ENCODE data around the gene AJM1.
"Not testable (repeated sequence)": the region's sequence is repeated elsewhere in the genome, so short reads cannot be mapped to it uniquely, and the experiment has no call there.

AJM1 gene

DNA sequence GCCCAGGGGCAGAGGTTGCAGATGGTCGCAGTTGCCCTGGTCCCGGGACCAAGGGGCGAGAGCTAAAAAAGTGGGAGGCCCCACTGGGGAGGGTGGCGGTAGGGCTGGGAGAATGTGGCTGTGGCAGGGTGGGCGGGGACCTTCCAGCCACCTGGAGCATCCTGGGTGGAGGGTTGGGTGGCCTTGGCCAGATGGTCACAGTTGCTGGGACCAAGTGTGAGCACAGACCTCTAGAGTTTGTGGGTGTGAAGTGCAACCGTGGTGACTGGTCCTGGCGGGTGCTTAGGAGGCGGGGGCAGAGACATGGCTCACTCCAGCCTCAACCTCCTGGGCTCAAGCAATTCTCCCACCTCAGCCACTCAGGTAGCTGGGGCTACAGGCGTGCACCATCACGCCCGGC lies 38.4 kb downstream of the AJM1 start:
- DNase-seq (ENCODE audit: low spot score) = no peak

DNA sequence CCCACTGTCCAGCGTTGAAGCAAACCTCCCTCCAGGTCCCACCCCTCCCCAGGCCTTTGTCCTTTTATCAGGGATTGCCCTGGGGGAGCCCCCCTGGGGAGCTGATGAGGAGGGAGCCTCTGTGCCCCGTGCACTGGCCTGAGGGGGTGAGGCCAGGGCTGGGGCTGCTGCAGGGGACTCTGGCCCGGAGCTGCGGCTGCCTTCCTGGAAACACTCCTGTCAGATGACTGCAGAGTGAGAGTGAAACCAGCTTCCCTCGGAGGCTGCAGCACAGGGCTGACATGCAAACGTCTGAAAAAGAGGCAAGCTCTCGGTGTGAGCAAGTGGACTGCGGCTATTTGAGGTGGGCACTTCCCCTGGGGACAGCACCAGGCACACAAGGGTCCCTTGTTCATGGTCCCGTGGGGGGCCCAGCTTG lies 39.4 kb downstream of the AJM1 start:
- DNase-seq (ENCODE audit: low spot score) = peak; percentile 57

DNA sequence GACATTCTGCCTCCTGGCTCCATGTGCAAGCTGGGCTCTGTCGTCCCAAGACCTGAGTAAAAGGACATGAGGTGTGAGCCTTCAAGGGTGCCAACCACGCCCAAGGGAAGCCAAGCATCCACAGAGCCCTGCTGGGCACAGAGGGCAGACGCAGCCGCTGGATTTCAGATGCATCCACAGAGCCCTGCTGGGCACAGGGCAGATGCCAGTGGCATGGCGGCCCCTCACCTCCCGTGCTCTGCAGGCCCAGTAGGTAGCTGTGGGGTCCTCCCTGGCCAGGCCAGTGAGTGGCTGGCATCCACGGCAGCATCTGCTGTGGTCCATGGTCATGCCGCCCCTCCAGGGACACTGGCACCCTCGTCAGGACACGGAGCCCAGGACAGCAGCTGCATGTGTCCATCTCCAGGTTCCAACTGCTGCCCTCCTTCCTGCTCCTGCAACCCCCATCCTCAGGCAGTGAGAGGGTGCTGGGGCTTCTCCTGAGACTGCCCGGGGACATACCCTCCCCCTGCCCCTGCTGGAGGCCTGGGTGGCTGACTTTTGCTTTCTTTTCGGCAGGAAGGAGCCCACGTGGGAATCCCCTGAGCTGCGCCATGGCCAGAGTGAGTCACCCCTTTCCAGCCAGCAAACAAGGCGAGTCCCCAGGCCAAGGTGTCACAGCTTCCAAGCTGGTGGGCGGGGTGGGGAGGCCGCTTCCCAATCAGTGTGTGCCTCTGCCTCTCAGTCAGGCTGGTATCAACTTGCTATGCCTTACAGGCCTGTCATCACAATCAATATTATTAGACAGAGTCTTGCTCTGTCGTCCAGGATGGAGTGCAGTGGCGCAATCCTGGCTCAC lies 40.0 kb downstream of the AJM1 start:
- DNase-seq (ENCODE audit: low spot score) = peak; percentile 88

DNA sequence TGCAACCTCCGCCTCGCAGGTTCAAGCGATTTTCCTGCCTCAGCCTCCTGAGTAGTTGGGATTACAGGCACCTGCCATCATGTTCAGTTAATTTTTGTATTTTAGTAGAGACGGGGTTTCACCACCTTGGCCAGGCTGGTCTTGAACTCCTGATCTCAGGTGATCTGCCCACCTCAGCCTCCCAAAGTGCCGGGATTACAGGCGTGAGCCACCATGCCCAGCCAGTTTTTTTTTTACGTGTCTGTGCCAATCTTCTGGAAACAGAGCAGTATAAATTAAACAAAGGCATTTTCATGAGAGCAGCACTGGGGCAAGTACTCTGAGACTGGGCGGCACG lies 40.6 kb downstream of the AJM1 start:
- not testable (repeated sequence) for DNase-seq (ENCODE audit: low spot score)

DNA sequence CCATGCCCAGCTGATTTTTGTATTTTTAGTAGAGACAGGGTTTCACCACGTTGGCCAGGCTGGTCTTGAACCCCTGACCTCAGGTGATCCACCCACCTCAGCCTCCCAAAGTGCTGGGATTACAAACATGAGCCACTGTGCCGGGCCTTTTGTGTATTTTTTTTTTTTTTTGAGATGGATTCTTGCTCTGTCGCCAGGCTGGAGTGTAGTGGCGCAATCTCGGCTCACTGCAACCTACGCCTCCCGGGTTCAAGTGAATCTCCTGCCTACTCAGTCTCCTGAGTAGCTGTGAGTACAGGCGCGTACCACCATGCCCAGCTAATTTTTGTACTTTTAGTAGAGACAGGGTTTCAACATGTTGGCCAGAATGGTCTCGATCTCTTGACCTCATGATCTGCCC lies 41.4 kb downstream of the AJM1 start:
- not testable (repeated sequence) for DNase-seq (ENCODE audit: low spot score)

DNA sequence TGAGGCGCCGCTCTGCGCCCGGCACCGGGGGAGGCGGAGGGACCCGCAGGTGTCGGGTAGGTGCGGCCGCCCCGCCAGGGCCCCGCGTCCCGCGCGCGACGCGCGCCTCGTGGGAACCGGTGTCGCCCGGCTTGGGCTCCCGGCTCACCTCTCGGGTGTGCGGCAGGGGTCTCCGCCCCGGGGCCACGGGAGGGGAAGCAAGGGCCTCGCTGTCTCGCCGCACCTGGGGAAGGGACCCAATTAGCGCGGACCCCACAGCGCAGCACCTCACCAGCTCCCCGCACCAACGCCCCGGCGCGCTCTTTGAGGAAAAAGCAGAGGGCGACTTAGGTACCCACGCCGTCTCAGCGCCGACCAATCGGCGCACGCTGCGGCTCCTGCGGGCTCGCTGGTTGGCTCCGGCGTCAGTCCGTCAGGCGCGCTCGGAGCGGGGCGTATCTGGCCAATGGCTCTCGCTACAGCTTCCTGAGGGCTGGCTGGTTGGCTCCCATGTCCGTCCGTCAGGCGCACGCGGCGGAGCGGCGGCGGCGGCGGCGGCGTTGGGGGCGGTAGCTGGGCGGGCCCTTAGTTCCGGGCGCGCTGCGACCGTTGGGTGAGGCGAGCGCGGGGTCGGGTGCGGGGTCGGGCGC lies 43.8 kb downstream of the AJM1 start, which contains the start of gene TRAF2:
Gene TRAF2, plus strand, starts transcription at position 567 of the 629 bp plus-strand sequence. CDS start 12,225 bp downstream, outside the sequence.
- DNase-seq (ENCODE audit: low spot score) = peak; percentile 100

DNA sequence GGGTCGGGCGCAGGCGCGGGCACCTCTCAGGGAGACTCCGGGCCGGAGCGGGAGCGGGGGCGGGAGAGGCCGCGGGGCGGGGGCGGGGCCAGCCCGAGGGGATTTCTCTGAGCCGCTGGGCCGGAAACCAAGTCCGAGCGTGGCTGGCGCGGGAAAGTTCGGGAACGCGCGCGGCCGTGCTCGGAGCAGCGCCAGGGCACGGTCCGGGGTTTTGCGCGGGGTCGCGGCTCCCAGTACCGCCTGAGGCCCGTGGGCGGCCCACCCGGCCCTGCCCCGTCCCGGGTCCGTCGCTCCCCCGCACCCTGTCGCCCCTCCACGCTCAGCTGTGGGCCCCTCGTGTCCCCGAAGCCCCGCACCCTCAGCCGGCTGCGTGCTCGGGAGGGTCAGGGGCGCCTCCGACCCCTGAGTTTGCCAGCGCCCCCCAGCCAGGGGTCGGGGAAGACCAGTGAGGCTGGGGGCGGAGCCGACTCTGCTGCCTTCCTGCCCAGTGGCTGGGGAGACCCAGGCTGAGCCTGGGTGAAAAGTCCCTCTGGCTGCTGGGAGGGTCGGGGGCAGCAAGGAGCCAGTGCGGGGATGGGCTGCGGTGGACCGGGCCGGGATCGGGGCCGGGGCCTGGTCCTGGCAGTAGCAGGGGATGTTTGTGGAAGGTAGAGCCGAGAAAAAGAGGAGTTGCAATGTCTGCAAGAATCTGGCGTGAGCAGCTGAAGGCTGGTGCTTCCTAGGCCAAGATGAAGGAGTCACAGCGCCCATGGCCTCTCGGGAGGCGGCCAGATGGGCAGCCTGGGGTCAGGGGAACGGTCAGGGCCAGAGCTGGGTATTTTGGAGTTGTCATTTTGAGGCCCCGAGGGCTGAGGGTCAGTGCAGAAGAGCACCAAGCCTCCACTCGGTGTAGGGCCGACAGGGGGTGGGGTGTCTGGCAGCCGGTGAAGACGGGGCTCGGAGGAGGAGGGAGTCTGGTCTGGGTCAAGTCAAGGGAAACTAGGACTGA lies 44.6 kb downstream of the AJM1 start:
- DNase-seq (ENCODE audit: low spot score) = peak; percentile 86

DNA sequence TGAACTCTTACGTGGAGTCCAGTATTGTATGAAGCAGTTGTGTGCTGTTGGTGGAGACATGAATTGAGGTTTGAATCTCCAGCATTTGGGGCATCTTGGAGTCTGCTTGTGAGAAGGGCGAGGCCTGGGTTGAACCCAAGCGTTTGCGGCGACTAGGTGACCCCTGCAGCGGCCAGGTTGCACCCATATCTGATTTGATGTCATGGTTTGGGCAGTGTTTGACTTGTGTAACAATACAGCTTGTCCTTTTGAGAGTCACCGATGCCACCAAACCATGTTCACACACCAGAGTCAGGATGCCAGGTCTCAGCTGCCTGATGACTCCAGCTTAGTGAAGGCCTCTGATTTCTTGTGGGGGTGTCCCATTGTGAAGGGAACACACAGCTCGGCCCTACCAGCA lies 46.2 kb downstream of the AJM1 start:
- no peak for DNase-seq (ENCODE audit: low spot score)

DNA sequence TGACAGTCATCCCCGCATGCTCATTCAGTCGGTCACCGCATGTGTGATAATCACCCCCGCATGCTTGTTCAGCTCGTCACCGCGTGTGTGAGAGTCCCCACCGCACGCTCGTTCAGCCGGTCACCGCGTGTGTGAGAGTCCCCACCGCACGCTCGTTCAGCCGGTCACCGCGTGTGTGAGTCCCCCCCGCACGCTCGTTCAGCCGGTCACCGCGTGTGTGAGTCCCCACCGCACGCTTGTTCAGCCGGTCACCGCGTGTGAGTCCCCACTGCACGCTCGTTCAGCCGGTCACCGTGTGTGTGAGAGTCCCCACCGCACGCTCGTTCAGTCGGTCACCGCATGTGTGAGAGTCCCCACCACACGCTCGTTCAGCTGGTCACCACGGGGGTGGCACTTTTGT lies 47.6 kb downstream of the AJM1 start:
- DNase-seq (ENCODE audit: low spot score) = no peak

DNA sequence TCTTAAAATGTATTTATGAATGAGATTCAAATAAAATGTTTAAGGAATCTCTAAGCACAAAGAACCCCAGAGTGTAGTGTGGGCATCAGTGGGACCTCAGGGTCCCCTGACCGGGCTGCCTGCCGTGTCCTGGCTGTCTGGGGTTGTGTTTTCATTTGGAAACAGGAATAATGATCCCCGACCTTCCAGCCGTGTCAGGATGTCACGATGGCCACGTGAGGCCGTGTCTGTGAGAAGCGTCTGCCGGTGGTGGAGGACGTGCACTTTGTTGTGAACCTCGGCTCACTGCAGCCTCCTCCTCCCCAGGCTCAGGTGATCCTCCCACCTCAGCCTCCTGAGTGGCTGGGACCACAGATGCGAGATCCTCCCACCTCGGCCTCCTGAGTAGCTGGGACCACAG lies 48.4 kb downstream of the AJM1 start:
- DNase-seq (ENCODE audit: low spot score) = no peak
